AG04449 (cell line): Measurements from ENCODE around the gene CEP89.
"Not testable (repeated sequence)": the region's sequence is repeated elsewhere in the genome, so short reads cannot be mapped to it uniquely, and the experiment has no call there.

Experiments used
- CTCF ChIA-PET: fragments of 350-600 bp; formaldehyde crosslinking; extraction: SDS; loops from one replicate; lab custom pipeline; 2021; ENCODE audit warnings: antibody characterized with exemption; lab: Yijun Ruan, JAX
- POLR2A ChIA-PET: fragments of 400-600, 350-600 bp; formaldehyde crosslinking; extraction: SDS; loops from one replicate; lab custom pipeline; 2020; ENCODE audit warnings: antibody characterized with exemption, inconsistent platforms; lab: Yijun Ruan, JAX
- DNase-seq: peaks from one replicate; pipeline ENCODE4 v3.0.0-alpha.2; 2010; ENCODE audit warnings: low read depth, low spot score
- H3K4me3 ChIP-seq: 2 replicates; pipeline ENCODE4 v1.5.1; 2011; ENCODE audit warnings: low read depth, mild to moderate bottlenecking, control low read depth, low read length
- CTCF ChIP-seq: IDR thresholded peaks from one replicate; pipeline ENCODE4 v1.5.1; 2011; ENCODE audit warnings: mild to moderate bottlenecking, moderate library complexity, low read length, control low read depth, inconsistent platforms; ENCODE audit not compliant: insufficient read depth; ENCODE audit errors: missing control alignments

The CEP89 gene

GRCh38 chr19:33000510-33000909 is 28.8 kb upstream of the CEP89 start:
- DNase-seq: no peak
- ChIA-PET CTCF (no interaction called here), POLR2A (no interaction called here)
- H3K4me3 ChIP-seq: no peak overlapping the region
- TF ChIP-seq CTCF: no peak

GRCh38 chr19:32998722-32999121 is 27.0 kb upstream of the CEP89 start:
- H3K4me3 ChIP-seq: no peak overlapping the region
- no peak for DNase-seq
- no peak for TF ChIP-seq CTCF
- POLR2A ChIA-PET: no interaction called here
- CTCF ChIA-PET: no interaction called here

- DNase-seq: no peak
- H3K4me3 ChIP-seq: no peak overlapping the region
- ChIA-PET POLR2A (no interaction called here), CTCF (no interaction called here)
- no peak for TF ChIP-seq CTCF
These were observed 26.1 kb upstream of the CEP89 start for GRCh38 chr19:32997716-32998355.

- DNase-seq, POLR2A ChIA-PET, H3K4me3 ChIP-seq, CTCF ChIA-PET: not testable (repeated sequence)
These were observed 25.3 kb upstream of the CEP89 start for GRCh38 chr19:32997061-32997464.

GRCh38 chr19:32995966-32996365 is 24.2 kb upstream of the CEP89 start:
- H3K4me3 ChIP-seq, POLR2A ChIA-PET, CTCF ChIA-PET, DNase-seq: not testable (repeated sequence)

GRCh38 chr19:32988724-32989123 is 17.0 kb upstream of the CEP89 start:
- H3K4me3 ChIP-seq: no peak overlapping the region
- no peak for TF ChIP-seq CTCF
- POLR2A ChIA-PET: no interaction called here
- CTCF ChIA-PET: interaction anchor here (3.0 kb wide), 1 partner anchor 13 kb away, joined by 8 read pairs; no protein-coding TSS in a partner anchor
- no peak for DNase-seq

GRCh38 chr19:32988254-32988653 is 16.5 kb upstream of the CEP89 start:
- DNase-seq, H3K4me3 ChIP-seq, POLR2A ChIA-PET: not testable (repeated sequence)
- CTCF ChIA-PET: interaction anchor here (1.3 to 3.0 kb wide), 2 partner anchors 12 to 137 kb away, joined by 5 to 8 read pairs; no protein-coding TSS in a partner anchor

- DNase-seq, CTCF ChIA-PET, H3K4me3 ChIP-seq, POLR2A ChIA-PET: not testable (repeated sequence)
These were observed 10.7 kb upstream of the CEP89 start for GRCh38 chr19:32982488-32982887.

GRCh38 chr19:32979807-32980206 is 8.0 kb upstream of the CEP89 start:
- CTCF ChIA-PET: interaction anchor here (1.4 kb wide), 1 partner anchor 139 kb away, joined by 3 read pairs; no protein-coding TSS in a partner anchor

GRCh38 chr19:32977813-32978212 is 6.1 kb upstream of the CEP89 start:
- DNase-seq, POLR2A ChIA-PET, H3K4me3 ChIP-seq: not testable (repeated sequence)
- CTCF ChIA-PET: interaction anchor here (1.0 to 7.4 kb wide), 5 partner anchors 103 to 206 kb away, joined by 3 to 89 read pairs (median 4); partner anchors contain the start of gene GPATCH1

More at GRCh38 chr19:32979807-32980206, 8.0 kb upstream of the CEP89 start:
- H3K4me3 ChIP-seq, DNase-seq, POLR2A ChIA-PET: not testable (repeated sequence)
